Activated CD8-positive, alpha-beta memory T cell treated with anti-CD3 and anti-CD28 coated beads, Interleukin-2, amount 50 U/mL, for 1 hour (primary cell): ENCODE results near the gene KRTAP4-3.
"Not testable (repeated sequence)": the region's sequence is repeated elsewhere in the genome, so short reads cannot be mapped to it uniquely, and the experiment has no call there.

Source experiments
- DNase-seq: peaks from one replicate; pipeline ENCODE4 v3.0.0-alpha.2; 2020; ENCODE audit errors: extremely low read depth

The KRTAP4-3 gene

DNA sequence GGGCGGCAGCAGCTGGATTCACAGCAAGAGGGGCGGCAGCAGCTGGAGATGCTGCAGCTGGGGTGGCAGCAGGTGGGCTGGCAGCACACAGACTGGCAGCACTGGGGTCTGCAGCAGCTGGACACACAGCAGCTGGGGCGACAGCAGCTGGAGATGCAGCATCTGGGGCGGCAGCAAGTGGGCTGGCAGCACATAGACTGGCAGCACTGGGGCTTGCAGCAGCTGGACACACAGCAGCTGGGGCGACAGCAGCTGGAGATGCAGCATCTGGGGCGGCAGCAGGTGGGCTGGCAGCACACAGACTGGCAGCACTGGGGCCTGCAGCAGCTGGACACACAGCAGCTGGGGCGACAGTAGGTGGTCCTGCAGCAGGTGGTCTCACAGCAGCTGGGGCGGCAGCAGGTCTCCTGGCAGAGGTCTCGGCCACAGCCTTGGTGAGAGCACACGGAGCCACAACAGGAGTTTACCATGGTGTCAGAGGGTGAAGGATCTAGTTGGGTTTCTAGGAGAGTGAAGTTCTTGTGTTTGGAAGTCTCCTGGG is 50.1 kb downstream of the KRTAP4-3 start, which contains the start of gene KRTAP4-11:
Gene KRTAP4-11, minus strand, starts transcription at position 528 of the 541 bp plus-strand sequence. Its CDS starts 58 bp downstream, at position 470.
- not testable (repeated sequence) for DNase-seq
